Transverse colon (tissue), 4 donors: ENCODE measurements around the gene HOXC9.

Experiments used
- POLR2A ChIP-seq: fragments of 450-650 bp; IDR thresholded peaks from one replicate; pipeline ENCODE4 v1.6.1; 2016; ENCODE audit warnings: antibody characterized with exemption, mild to moderate bottlenecking, moderate library complexity
- POLR2AphosphoS5 ChIP-seq, 3 donors: sonication (generic); formaldehyde crosslinking; IDR thresholded peaks; one replicate each; pipeline ENCODE4 v1.6.1; 2016; ENCODE audit warnings: antibody characterized with exemption in 3 of 3
- TF ChIP-seq, protein P1 (sequence below), 5 experiments: fragments of 200-600 bp in 3 of 5; fragments of 450-650 bp in 2 of 5; sonication (generic) in 3 of 5; IDR thresholded peaks; 1 replicate in 2 of 5; 2 replicates in 3 of 5; pipeline ENCODE4 v1.5.1; 2016 to 2017; ENCODE audit warnings: antibody characterized with exemption in 5 of 5, inconsistent platforms in 3 of 5, mild to moderate bottlenecking in 2 of 5, moderate library complexity in 1 of 5

DNA sequence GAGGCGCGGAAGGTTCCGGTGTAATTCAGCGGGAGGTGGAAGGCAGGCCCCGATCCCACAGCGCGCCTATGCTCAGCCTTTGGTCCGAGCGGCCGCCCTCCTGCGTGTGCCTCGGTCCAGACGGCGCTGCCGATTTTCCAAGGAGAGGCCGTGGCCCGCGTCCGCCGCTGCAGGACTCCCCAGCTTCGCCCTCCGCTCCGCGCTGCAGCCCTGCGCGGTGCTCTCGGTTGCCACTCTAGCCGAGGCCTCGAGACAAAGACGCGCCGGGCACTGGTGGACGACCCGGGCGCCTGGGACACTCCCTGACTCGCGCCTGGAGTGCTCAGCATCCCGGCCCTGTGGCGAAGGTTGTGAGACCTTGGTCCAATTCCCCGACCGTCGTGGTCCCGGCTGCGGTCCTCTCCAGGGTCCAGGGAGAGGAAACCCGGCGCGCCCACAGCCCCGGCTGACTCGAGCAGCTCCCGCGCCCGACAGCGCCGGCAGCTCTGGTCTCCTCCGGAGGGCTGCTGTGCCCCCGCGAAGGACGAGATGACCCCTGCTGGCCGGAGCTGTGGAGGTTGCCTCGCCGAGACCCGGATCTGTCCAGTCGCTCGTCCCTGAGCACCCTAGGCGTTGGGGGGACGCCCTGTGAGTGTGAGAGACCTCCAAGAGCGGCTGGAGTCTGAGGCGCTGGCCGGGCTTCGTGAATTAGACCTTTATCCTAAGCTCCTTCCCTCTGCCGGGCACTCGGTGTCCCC, 38.8 kb upstream of the HOXC9 start:
- TF ChIP-seq POLR2AphosphoS5 (IDR thresholded peaks at IDR 0.05) (no peak), POLR2A (no peak)
- TF ChIP-seq, protein P1, sequence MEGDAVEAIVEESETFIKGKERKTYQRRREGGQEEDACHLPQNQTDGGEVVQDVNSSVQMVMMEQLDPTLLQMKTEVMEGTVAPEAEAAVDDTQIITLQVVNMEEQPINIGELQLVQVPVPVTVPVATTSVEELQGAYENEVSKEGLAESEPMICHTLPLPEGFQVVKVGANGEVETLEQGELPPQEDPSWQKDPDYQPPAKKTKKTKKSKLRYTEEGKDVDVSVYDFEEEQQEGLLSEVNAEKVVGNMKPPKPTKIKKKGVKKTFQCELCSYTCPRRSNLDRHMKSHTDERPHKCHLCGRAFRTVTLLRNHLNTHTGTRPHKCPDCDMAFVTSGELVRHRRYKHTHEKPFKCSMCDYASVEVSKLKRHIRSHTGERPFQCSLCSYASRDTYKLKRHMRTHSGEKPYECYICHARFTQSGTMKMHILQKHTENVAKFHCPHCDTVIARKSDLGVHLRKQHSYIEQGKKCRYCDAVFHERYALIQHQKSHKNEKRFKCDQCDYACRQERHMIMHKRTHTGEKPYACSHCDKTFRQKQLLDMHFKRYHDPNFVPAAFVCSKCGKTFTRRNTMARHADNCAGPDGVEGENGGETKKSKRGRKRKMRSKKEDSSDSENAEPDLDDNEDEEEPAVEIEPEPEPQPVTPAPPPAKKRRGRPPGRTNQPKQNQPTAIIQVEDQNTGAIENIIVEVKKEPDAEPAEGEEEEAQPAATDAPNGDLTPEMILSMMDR (IDR thresholded peaks at IDR 0.05) = no peak
